Central memory CD4-positive, alpha-beta T cell (primary cell): Measurements from ENCODE around the gene ZNF536.

Source experiments
- DNase-seq: peaks from one replicate; pipeline ENCODE4 v3.0.0; 2022

ZNF536 gene

GRCh38 chr19:30570194-30570593 is 198.0 kb downstream of the ZNF536 start:
- DNase-seq, result no peak

DNA sequence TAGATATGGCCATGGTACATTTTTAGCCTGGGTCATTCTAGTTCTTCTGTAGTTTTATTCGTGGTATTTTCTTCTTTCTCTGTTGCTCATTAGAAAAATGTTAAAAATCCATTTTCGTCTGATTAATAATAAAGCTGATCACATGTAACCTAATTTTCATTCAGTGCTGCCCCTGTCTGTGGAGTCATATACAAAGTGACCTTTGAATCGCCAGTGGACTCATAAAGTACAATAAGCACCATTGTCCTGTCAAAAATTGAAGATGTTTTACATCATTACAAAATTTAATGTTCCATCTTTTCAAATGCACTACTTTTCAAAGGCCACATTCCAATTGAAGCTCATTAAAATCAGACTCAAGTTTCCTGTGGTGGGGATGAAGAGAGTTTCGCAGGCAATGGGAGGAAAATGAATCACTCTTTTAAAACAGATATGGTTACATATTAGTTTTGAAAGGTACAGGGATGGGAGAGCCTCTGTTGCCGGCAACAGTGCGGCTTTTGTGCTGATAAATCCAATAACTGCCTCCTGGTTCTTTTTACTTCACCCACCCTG is 205.4 kb downstream of the ZNF536 start:
- DNase-seq, result no peak

DNA sequence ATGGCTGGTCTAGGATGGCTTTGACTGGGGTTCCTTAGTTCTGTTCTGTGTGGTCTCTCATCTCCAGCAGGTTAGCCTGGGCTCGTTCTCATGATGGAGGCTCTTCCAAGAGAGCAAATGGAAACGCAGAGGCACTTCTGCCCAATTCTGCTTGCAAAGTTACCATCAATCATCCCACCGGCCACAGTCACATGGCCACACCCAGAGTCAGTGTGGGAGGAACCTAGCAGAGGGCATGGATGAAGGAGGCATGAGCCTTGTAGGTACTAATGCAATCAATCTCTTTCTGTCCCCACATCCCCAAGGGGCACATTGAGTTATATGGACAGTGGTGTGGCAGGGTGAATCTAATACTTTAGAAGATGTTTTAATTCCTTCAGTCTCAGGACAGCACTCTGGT is 207.2 kb downstream of the ZNF536 start:
- no peak for DNase-seq

DNA sequence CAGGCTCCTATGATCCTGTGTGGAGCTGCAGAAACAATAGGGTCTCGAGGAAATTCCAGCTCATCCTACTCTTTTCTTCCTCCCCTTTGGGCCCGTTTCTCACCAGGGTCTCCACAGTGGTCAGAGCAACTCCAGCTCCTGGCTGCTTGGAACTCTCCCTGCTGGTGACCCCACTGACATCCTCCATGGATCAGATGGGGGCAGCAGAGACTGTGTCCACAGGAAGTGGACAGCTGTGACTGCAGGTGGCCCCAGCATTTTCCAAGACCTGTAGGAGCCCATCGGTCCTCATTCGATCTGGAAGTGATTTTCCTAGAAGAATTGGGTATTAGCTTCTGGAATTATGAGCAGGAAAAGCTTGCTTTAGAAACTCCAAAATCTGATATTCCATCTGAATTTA is 208.5 kb downstream of the ZNF536 start:
- DNase-seq, result no peak

DNA sequence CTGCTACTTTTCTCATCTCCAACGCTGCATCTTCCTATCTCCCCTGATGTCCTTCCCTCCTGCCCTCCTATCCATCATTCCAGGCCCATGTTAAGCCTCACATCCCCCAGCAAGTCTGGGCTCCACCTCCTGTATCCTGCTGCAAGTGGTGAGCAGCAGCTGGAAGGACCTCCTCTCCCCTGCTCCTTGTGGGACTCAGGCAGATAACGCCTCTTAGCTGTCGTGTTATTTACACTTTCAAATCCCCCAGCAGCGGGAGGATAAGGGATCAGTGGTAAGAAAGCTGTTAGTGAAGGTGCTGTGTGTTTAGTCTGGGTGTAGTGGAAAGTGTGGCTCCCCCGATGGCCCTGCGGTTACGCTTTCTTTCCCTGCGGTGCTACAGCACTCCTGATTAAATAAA is 211.9 kb downstream of the ZNF536 start:
- no peak for DNase-seq

DNA sequence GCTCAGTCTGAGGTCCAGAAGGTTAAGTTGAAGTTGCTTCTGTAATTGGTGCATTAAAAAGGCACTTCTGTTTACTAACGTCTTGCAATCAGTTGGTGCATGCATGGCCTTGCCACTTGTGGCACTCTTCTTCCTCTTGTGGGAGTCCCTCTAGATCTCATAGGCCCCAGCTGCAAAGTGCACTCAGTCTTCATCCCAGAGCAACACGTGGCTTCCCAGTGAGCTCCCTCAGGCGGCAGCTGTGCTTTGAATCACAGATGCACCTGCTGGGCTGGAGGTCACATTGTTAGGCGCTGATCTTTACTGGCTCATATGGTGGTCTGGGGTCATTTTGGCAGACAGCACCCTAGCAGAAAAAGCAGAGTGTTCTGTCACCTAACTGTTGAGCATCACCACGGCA is 215.7 kb downstream of the ZNF536 start:
- DNase-seq, result no peak

- DNase-seq, result no peak
These were observed 218.5 kb downstream of the ZNF536 start for GRCh38 chr19:30590596-30591229.

DNA sequence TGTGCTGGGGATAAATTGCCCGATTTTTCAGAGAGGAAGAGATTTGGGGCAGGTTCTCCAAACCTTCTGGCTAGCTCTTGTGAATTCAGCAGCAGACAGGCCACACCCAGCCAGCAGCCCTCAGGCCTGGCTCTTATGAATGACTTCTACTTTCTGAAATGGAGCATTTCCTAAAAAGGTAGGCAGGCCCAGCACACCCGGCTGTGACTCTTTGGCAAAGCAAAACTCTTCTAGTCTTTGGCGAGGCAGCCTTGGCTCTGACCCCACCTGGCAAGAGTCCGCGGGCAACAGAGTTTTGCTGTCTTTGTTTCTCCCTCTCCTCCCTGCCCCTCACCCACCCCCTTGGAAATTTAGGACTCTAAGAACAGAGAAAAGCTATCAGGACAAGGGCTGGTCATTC is 221.2 kb downstream of the ZNF536 start:
- DNase-seq, result no peak

DNA sequence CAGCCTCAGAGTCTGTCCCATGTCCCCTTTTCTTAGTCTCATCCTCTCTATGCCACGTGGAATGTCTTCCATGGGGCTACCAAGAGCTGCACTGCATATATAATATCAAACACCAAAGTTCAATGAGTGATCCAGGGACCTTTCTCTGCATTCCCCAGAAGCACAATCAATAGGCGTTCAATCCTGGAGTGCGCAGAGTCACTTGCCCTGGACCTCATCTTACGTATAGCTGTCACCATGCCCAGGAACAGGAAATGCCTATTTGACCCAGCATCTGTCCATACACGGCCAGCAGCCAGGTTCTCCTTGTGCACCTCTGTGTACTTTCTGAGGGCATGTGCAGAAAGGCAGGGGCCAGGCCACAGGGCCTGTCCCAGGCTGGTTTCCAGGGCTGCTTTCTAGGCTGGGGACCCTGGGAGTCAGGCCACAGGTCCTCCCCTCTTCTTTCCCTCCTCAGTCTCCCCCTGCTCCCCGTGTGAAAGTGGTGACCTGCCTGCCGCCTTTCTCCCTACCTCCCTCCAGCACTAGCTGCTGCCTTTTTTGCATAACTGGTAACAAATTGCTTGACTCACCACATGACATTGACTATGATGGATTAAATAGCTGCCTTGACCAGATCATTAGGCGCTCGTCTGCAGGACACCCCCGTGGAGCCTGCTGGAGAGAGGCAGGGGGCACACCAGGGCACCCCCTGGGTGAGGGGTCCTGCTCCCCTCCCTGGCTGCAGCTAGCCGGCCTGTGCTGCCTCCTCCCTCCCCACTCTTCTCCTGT is 222.0 kb downstream of the ZNF536 start:
- DNase-seq, result no peak

DNA sequence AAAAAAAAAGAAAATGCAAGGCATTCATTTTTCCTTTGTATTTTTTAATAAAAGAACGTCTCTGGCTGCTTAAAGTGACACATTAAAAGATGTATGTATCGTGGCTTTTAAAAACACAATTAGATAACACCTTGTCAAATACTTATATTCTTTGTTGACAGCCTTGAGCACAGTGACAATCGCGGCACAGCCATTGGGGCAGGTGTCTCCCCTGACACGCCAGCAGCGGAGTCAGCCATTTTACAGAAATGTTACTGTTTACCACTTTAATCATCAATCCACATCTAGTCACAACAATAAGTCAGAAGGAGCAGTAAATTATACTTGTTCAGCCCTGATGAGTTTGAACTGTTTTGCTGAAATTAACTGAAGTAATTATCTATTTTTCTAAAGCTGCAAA is 224.1 kb downstream of the ZNF536 start:
- no peak for DNase-seq

DNA sequence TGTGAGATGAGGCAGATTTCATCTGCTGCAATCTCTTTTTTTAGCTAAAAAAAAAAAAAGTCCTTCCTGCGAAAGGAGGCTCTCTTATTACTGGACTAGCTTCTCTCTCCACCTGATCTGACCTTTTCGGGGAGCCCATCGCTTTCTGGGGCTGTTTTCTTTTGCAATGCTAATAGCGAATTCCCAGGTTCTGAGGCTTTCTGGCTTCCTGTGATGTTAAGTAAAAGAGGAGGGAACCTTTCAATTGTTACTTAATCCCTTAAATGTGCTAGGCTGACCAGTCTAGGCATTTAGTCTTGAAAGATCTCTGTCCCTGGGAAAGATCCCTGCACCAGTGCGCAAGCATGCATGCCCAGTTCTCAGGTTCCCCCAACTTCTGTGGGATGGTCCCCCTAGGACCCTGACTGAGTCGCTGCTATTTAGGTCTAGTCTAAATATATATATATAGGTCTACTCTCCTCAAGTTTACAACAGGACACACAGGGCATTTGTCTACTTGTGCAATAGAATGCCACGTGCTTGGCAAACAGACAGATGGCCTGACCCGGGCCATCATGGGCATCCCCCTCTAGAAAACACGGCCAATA is 224.7 kb downstream of the ZNF536 start:
- no peak for DNase-seq

DNA sequence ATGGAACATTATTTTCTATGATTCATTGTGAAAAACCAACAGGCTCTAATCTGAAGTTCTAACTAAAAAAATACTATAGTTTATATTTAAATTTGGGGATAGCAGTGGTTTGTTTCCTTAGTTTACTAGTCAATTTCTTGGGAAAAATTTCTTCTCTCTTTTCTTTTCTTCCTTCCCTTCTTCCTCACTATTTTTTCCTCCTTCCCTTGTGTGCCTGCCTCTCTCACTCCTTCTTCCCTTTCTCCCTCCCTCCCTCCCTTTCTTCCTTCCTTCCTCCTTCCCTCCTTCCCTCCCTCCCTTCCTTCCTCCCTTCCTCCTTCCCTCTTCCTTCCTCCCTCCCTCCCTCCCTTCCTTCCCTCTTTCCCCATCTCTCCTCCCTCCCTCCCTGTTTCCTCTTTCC is 226.5 kb downstream of the ZNF536 start:
- no peak for DNase-seq

DNA sequence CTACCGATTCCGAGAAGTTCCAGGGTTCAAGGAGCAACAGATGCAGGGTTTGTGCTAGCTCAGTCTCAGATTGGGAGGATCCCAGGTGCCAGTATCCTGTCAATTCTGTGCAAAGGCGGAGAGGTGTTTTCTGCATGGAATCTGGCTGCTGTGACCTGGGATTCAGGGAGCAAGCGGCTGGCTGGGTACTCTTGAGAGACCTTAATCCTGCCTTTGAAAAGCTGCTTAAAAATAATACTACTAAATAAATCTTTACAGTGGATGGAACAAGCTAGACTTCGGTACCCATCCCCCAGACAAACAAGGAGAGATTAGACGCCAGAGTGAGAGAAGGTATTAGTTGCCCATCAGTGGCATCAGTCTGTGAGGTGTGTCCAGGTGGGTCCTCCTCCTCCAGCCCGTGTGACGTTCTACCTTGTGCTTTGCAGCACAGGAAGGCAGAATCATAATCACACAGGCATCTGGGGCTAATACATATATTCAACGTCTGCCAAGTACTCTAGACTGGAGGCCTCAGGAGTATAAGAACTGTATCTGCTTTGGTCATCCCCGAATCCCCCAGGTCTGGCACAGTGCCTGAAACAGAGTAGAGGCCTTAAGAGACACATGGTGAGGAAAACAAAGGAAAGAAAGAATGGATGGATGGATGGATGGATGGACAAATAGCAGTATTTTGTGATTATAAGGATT is 230.6 kb downstream of the ZNF536 start:
- no peak for DNase-seq

DNA sequence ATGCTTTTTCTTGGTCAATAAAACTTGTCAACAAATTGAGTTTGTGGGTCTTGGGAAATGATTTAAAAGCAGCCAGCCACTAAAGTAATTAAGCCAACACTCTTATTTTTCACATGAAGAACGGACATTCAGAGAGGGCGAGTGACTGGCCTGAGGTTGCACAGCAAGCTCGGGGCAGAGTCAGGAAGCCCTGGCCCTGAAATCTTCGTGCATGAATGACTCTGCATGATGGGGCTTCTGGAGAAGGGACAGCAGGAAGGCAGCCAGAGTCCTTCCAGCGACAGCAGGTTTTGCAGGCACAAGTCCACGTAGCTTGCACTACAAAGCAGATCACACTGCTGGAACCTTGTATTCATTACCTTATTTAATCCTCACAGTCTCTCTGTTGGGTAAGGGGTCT is 232.5 kb downstream of the ZNF536 start:
- DNase-seq, result no peak

DNA sequence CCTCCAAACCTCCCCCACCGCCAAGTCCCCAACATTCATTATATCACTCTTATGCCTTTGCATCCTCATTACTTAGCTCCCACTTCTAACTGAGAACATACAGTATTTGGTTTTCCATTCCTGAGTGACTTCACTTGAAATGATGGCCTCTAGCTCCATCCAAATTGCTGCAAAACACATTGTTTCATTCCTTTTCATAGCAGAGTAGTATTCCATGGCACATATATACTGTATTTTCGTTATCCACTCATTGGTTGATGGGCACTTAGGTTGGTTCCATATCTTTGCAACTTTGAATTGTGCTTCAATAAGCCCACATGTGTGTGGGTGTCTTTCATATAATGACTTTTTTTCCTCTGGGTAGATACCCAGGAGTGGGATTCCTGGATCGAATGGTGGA is 233.1 kb downstream of the ZNF536 start:
- no peak for DNase-seq

- DNase-seq, result no peak
These were observed 234.2 kb downstream of the ZNF536 start for GRCh38 chr19:30606114-30607050.
